MCF 10A (cell line): ENCODE data around the gene NTRK2. TPM values are rescaled to one million over a fixed set of nuclear protein-coding genes. Genes with fewer than 3 reads are reported as not detected.

Source experiments
- BruUV-seq: library from RNA; stranded (reverse); fragments of 400-500 nt; replicated peaks from 2 replicates; lab custom pipeline; 2021; lab: Mats Ljungman, UMichigan
- CTCF ChIA-PET: fragments of 300-600 bp; sonication (Branson Sonifier 250); formaldehyde crosslinking; extraction: SDS; loops from one replicate; lab custom pipeline; 2021; ENCODE audit warnings: antibody characterized with exemption, inconsistent platforms; lab: Yijun Ruan, JAX
- POLR2A ChIA-PET: fragments of 300-600, 350-650 bp; sonication (Branson Sonifier 250); formaldehyde crosslinking; extraction: SDS; loops from one replicate; lab custom pipeline; 2020; ENCODE audit warnings: antibody characterized with exemption, inconsistent platforms; lab: Yijun Ruan, JAX
- DNase-seq: peaks from one replicate; pipeline ENCODE4 v3.0.0-alpha.2; 2018; ENCODE audit not compliant: unreplicated experiment
- H3K27ac Mint-ChIP-seq: one replicate; pipeline ENCODE4 v1.8.0; 2022; ENCODE audit warnings: mild to moderate bottlenecking, low read depth, mixed read lengths; ENCODE audit not compliant: unreplicated experiment
- H3K27me3 Mint-ChIP-seq: one replicate; pipeline ENCODE4 v1.8.0; 2022; ENCODE audit warnings: mixed read lengths; ENCODE audit not compliant: insufficient read depth, unreplicated experiment
- H3K36me3 Mint-ChIP-seq: one replicate; pipeline ENCODE4 v1.8.0; 2022; ENCODE audit warnings: mild to moderate bottlenecking, moderate library complexity, mixed read lengths; ENCODE audit not compliant: insufficient read depth, unreplicated experiment
- H3K4me1 Mint-ChIP-seq: one replicate; pipeline ENCODE4 v1.8.0; 2022; ENCODE audit warnings: mixed read lengths; ENCODE audit not compliant: insufficient read depth, unreplicated experiment
- H3K4me3 Mint-ChIP-seq: one replicate; pipeline ENCODE4 v1.8.0; 2022; ENCODE audit warnings: mild to moderate bottlenecking, moderate library complexity, mixed read lengths; ENCODE audit not compliant: unreplicated experiment
- H3K9me3 Mint-ChIP-seq: one replicate; pipeline ENCODE4 v1.8.0; 2022; ENCODE audit warnings: mixed read lengths; ENCODE audit not compliant: unreplicated experiment
- intact Hi-C: fragments of 100-400 bp; cut with micrococcal nuclease; formaldehyde crosslinking; loops from 2 replicates; pipeline ENCODE4 v1.14.1; 2022
- total RNA-seq: library from RNA; stranded (reverse); gene quantifications from 2 replicates; pipeline ENCODE4 v1.2.3, GENCODE V29; 2022
- TF ChIP-seq, protein P1 (sequence below): fragments of 200-600 bp; IDR thresholded peaks from one replicate; pipeline ENCODE4 v1.8.0; 2022; ENCODE audit warnings: antibody characterized with exemption, mild to moderate bottlenecking; ENCODE audit not compliant: unreplicated experiment

Gene NTRK2
- total RNA-seq, 1 experiment from 2014 or later = not detected

DNA sequence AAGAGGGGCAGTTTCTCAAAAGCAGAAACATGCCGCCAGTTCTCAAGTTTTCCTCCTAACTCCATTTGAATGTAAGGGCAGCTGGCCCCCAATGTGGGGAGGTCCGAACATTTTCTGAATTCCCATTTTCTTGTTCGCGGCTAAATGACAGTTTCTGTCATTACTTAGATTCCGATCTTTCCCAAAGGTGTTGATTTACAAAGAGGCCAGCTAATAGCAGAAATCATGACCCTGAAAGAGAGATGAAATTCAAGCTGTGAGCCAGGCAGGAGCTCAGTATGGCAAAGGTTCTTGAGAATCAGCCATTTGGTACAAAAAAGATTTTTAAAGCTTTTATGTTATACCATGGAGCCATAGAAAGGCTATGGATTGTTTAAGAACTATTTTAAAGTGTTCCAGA is 142.8 kb downstream of the NTRK2 start:
- H3K4me3 Mint-ChIP-seq = no peak overlapping the region
- ChIA-PET POLR2A (no interaction called here), CTCF (interaction anchor here (0.7 to 0.9 kb wide), 3 partner anchors 27 to 456 kb away, joined by 3 to 4 read pairs (median 4); no protein-coding TSS in a partner anchor)
- H3K27ac Mint-ChIP-seq = no peak overlapping the region
- no peaks in the 10 kb centered on the region for H3K9me3 Mint-ChIP-seq
- no peak for DNase-seq
- no TSS peak for BruUV-seq
- H3K36me3 Mint-ChIP-seq = no peaks in the 10 kb centered on the region
- no peaks in the 10 kb centered on the region for H3K4me1 Mint-ChIP-seq
- TF ChIP-seq, protein P1, sequence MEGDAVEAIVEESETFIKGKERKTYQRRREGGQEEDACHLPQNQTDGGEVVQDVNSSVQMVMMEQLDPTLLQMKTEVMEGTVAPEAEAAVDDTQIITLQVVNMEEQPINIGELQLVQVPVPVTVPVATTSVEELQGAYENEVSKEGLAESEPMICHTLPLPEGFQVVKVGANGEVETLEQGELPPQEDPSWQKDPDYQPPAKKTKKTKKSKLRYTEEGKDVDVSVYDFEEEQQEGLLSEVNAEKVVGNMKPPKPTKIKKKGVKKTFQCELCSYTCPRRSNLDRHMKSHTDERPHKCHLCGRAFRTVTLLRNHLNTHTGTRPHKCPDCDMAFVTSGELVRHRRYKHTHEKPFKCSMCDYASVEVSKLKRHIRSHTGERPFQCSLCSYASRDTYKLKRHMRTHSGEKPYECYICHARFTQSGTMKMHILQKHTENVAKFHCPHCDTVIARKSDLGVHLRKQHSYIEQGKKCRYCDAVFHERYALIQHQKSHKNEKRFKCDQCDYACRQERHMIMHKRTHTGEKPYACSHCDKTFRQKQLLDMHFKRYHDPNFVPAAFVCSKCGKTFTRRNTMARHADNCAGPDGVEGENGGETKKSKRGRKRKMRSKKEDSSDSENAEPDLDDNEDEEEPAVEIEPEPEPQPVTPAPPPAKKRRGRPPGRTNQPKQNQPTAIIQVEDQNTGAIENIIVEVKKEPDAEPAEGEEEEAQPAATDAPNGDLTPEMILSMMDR = no peak
- no peaks in the 10 kb centered on the region for H3K27me3 Mint-ChIP-seq
- intact Hi-C loops = no loop called here

DNA sequence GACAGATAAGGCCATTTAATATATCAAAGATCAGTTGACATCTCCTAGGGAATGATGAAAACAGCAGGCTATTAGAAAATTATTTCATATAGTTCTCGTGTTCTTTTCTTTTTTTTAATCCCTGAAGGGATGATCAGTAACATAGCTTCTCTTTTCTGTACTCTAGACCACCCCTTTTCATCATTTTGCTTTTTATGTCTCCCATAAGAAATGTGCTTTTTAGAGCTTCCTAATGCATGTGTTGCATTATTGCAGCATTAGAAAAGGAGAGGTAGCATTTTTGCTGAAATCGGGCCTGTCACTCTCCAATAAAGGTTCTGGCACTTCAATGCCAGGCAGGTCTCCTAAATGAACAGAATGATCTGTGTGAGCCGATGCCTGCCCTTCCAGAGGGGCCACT is 143.3 kb downstream of the NTRK2 start:
- Mint-ChIP-seq H3K9me3 (no peaks in the 10 kb centered on the region), H3K27ac (no peak overlapping the region), H3K4me1 (no peaks in the 10 kb centered on the region), H3K36me3 (no peaks in the 10 kb centered on the region), H3K27me3 (no peaks in the 10 kb centered on the region), H3K4me3 (no peak overlapping the region)
- POLR2A ChIA-PET = no interaction called here
- CTCF ChIA-PET = interaction anchor here (0.6 to 0.9 kb wide), 4 partner anchors 35 to 456 kb away, joined by 3 to 4 read pairs (median 4); no protein-coding TSS in a partner anchor
- intact Hi-C loops = no loop called here
- BruUV-seq = no TSS peak
- no peak for DNase-seq
- TF ChIP-seq, protein P1 = no peak

DNA sequence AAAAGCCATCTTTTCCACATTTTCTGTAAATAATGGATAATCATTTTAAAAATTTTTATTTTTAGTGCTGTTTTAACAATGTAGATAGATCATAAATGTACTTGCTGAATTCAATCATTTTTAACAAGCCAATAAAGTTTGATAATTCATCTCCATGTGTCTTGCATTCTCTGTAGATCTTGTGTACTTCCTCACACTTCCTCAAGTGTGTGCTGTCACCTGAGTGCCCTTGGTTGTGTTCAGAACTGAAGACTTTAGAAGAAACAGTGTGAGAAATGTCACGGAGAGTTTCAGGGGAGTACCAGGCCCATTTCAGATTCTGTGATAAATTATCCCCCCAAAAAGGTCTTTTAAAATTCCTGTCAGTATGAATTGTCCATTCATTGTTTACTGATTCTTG is 146.0 kb downstream of the NTRK2 start:
- no peak overlapping the region for H3K27ac Mint-ChIP-seq
- DNase-seq = no peak
- H3K9me3 Mint-ChIP-seq = no peaks in the 10 kb centered on the region
- intact Hi-C loops = no loop called here
- no peak overlapping the region for H3K4me3 Mint-ChIP-seq
- H3K4me1 Mint-ChIP-seq = no peaks in the 10 kb centered on the region
- CTCF ChIA-PET = no interaction called here
- BruUV-seq = no TSS peak
- no peaks in the 10 kb centered on the region for H3K27me3 Mint-ChIP-seq
- H3K36me3 Mint-ChIP-seq = no peaks in the 10 kb centered on the region
- TF ChIP-seq, protein P1 = no peak
- POLR2A ChIA-PET = no interaction called here

DNA sequence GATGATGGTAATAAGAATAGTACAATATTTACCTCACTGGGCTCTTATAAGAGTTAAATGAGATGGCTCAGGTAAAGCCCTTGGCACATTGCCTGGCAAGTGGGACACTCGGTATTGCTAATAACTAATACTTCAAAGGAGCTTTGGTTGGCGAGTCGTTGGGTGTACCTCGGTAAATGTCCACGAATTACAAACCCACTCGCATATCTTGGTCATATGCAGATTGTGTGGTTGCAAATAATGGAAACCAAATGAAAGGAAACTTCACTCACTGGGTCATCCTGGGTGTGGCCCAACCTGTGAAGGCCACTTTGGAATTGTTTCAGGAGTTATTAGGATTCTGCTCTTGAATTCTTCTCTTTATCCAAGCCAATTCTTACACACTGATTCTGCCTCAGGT is 147.5 kb downstream of the NTRK2 start:
- Mint-ChIP-seq H3K36me3 (no peaks in the 10 kb centered on the region), H3K4me1 (no peaks in the 10 kb centered on the region), H3K4me3 (no peak overlapping the region), H3K27me3 (peaks cover 10% of the 10 kb centered on the region), H3K27ac (no peak overlapping the region), H3K9me3 (no peaks in the 10 kb centered on the region)
- DNase-seq = no peak
- TF ChIP-seq, protein P1 = no peak
- ChIA-PET POLR2A (interaction anchor here (1.1 kb wide), 1 partner anchor 28 kb away, joined by 3 read pairs; no protein-coding TSS in a partner anchor), CTCF (interaction anchor here (0.8 kb wide), 1 partner anchor 119 kb away, joined by 3 read pairs; no protein-coding TSS in a partner anchor)
- BruUV-seq = no TSS peak
- intact Hi-C loops = no loop called here
